ENCODE measurements around the gene CTH.
"Not testable (repeated sequence)": the region's sequence is repeated elsewhere in the genome, so short reads cannot be mapped to it uniquely, and the experiment has no call there.

CTH gene

DNA sequence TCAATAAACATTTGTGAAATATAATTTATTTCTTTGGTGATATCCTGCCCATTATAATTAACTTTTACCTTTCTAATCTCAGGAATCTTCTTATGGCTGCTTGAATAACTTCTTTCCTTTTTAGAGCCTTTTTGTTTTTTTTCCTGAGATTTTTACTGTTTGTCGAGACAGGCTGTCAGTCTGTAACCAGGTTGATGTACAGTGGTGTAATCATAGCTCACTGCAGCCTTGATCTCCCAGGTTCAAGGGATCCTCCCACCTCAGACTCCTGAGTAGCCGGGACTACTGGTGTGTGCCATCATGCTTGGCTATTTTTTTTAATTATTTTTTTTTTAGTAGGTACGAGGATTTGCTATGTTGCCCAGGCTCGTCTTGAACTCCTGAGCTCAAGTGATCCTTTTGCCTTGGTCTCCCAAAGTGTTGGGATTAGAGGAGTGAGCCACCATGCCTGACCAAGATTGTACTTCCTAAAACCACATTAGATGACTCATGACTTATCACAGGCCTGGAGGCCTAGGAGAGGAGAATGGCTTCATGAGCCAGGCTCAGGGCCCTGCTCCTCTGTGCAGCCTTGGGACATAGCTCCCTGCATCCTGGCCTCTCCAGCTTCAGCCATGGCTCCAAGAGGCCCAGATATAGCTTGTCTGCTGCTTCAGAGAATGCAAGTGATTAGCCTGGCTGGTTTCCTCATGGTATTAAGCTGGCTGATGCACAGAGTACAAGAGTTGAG is 48.6 kb downstream of the CTH start:
- no peak for DNase-seq

DNA sequence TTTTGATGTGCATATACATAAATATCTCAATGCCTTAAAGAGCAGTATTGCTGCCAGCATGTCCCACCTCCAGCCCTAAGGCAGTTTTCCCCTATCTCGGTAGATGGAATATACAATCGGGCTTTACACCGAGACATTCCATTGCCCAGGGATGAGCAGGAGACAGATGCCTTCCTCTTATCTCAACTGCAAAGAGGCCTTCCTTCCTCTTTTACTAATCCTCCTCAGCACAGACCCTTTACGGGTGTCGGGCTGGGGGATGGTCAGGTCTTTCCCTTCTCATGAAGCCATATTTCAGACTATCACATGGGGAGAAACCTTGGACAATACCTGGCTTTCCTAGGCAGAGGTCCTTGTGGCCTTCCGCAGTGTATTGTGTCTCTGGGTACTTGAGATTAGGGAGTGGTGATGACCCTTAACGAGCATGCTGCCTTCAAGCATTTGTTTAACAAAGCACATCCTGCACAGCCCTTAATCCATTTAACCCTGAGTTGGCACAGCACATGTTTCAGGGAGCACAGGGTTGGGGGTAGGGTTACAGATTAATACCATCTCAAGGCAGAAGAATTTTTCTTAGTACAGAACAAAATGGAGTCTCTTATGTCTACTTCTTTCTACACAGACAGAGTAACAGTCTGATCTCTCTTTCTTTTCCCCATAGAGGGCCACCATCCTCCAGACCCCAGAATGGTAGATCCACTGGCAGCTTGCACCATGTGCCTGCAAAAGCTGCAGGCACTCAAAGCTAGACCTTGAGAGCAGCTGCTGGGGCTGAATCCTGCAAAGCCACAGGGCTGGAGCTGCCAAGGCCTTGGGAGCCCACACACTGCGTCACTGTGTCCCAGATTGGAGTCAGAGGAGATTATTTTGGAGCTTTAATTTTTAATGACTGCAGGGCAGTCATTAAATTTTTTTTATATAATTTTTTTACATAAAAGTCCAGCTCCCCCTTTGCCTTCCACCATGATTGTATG is 50.0 kb downstream of the CTH start:
- DNase-seq: not testable (repeated sequence)

GRCh38 chr1:70462611-70463010 is 51.5 kb downstream of the CTH start:
- no peak for DNase-seq

DNA sequence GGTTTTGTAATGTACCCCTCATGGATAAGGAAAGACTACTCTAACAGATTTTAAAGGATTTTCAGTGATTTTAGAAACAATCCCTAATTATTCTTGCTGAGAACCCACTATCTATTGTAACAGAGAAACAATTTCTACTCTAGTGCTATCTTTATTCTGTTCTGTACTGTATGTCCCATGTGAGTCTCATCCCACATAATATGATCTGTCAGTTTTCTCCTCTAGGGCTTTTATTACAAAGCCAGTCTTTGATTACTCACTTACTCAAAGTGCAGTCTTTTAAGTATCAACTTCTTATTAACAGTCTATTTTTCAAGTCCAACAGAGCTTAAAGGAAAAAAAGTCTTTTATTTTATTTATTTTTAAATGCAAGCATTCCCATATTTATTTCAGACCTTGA is 54.8 kb downstream of the CTH start:
- DNase-seq: no peak

- no peak for DNase-seq
These were observed 56.5 kb downstream of the CTH start for GRCh38 chr1:70467531-70467930.

GRCh38 chr1:70468180-70468579 is 57.1 kb downstream of the CTH start:
- DNase-seq: no peak

GRCh38 chr1:70469184-70469583 is 58.1 kb downstream of the CTH start:
- DNase-seq: not testable (repeated sequence)

- DNase-seq: no peak
These were observed 64.0 kb downstream of the CTH start for GRCh38 chr1:70475023-70475422.

DNA sequence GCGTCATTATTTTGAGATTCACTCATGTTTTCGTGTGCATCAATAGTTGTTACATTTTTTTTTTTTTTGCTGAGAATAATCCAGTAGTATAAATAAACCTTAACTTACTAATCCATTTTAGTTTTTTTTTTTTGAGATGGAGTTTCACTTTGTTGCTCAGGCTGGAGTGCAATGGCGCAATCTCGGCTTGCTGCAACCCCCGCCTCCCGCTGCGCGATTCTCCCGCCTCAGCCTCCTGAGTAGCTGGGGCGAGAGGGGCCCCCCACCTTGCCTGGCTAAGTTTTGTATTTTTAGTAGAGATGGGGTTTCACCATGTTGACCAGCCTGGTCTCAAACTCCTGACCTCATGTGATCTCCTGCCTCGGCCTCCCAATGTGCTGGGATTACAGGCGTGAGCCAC is 66.0 kb downstream of the CTH start:
- DNase-seq: no peak

DNA sequence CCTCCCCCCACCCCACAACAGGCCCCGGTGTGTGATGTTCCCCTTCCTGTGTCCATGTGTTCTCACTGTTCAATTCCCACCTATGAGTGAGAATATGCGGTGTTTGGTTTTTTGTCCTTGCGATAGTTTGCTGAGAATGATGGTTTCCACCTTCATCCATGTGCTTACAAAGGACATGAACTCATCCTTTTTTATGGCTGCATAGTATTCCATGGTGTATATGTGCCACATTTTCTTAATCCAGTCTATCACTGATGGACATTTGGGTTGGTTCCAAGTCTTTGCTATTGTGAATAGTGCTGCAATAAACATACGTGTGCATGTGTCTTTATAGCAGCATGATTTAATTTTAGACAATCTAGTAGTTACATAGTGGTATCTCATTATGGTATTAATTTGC is 66.8 kb downstream of the CTH start:
- DNase-seq: not testable (repeated sequence)

DNA sequence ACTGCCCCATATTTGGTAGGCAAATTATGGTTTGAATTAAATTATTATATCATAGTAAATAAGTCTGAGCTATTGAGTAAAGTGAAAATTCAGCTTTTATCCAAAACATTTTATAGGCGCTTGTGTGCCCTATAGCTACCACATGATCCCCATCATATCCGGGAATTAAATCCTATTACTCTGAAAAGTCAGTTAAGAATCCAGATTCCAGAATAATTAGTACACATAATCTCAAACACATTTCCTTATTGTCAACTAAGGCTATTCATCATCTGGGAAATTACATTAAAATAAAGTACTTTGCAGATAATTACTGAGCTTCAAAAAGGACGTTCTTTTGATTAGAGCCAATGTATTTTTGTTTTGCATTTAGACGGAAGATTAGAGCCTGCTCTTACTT is 72.3 kb downstream of the CTH start:
- DNase-seq: peak; percentile 59

DNA sequence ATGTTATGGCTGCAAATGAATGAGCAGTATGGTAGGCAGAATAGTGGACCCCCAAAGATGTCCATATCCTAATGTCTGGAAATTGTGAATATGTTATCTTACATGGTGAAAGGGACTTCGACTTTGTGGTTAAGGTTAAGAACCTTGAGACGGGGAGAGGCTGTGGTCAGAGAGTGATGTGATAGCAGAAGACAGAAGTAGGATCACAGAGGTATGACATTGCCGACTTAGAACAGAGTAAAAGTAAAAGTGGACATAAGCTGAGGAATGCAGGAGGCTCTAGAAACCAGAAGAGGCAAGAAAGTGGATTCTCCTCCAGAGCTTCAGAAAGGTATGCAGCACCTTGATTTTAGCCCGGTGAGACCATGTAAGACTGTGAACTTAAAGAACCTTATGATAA is 74.6 kb downstream of the CTH start:
- DNase-seq: no peak

GRCh38 chr1:70486676-70487458 is 75.8 kb downstream of the CTH start:
- DNase-seq: no peak

GRCh38 chr1:70487459-70487815 is 76.4 kb downstream of the CTH start:
- no peak for DNase-seq

GRCh38 chr1:70487910-70488665 is 77.0 kb downstream of the CTH start:
- DNase-seq: no peak
